Breast epithelium (tissue), 3 donors: ENCODE data around the gene THAP6.

Experiments used
- POLR2AphosphoS5 ChIP-seq, 3 donors: sonication (generic); formaldehyde crosslinking; IDR thresholded peaks; one replicate each; pipeline ENCODE4 v1.6.1; 2017; ENCODE audit warnings: antibody characterized with exemption in 3 of 3
- TF ChIP-seq, protein P1 (sequence below), 3 donors: fragments of 450-650 bp; IDR thresholded peaks; one replicate each; pipeline ENCODE4 v1.5.1; 2016 to 2017; ENCODE audit warnings: antibody characterized with exemption in 3 of 3, mild to moderate bottlenecking in 3 of 3, moderate library complexity in 3 of 3

DNA sequence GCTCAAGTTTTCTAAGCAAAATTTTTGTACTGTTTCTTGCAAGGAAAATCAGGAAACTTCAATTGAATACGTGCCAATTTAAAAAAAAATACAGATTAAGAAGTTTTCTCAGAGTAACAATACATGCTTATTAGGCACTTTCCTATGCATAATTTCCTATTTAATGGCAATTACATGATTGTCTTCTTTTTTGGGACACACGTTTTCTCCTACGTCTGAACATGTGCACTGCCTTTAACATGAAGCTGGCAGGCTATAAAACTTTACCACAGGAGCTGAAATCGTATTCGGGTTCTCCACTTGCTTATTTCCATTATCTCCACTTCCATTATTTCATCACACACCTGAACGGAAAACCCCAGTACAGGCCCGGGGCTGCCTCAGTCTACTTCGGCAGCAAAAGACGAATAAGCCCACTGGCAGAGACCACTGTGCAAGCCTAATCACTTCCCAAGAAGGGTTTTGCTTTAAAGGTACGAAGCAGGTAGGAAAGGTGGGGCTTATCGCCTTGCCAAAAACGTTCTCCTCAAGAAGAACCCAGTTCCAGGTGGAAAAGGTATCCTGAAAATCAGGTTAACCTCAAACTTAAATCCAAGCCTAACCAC lies 645 bp upstream of the THAP6 start:
- TF ChIP-seq, protein P1, sequence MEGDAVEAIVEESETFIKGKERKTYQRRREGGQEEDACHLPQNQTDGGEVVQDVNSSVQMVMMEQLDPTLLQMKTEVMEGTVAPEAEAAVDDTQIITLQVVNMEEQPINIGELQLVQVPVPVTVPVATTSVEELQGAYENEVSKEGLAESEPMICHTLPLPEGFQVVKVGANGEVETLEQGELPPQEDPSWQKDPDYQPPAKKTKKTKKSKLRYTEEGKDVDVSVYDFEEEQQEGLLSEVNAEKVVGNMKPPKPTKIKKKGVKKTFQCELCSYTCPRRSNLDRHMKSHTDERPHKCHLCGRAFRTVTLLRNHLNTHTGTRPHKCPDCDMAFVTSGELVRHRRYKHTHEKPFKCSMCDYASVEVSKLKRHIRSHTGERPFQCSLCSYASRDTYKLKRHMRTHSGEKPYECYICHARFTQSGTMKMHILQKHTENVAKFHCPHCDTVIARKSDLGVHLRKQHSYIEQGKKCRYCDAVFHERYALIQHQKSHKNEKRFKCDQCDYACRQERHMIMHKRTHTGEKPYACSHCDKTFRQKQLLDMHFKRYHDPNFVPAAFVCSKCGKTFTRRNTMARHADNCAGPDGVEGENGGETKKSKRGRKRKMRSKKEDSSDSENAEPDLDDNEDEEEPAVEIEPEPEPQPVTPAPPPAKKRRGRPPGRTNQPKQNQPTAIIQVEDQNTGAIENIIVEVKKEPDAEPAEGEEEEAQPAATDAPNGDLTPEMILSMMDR (IDR thresholded peaks at IDR 0.05), result no peak
- TF ChIP-seq POLR2AphosphoS5 (IDR thresholded peaks at IDR 0.05), result no peak
